ENCODE measurements around the gene NUAK2.

DNA sequence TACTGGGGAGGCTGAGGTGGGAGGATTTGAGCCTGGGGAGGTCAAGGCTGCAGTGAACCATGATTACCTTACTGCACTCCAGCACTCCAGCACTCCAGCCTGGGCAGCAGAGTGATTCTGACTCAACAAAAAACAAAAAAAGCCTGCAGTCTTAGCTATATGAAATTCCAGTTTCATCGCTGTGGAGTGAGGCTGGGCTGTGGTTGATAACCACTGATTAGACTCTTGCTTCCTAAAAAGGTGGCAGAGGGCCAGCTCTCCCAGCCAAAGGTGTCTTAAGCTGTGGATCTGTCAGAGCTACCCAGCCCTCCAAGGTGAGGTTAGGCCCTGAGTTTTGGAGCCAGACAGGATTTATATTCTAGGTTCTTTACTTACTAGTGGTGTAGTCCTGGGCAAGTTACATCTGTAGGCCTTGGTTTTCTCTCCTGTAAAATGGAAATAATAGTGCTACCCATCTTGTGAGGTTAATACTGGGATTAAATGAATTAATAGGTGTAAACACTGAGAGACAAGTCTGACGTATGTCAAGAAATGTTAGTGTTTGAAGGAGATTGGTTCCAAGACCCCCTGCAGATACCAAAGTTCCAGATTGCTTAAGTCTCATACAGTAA is 57.9 kb downstream of the NUAK2 start:
- TF ChIP-seq, protein P1, sequence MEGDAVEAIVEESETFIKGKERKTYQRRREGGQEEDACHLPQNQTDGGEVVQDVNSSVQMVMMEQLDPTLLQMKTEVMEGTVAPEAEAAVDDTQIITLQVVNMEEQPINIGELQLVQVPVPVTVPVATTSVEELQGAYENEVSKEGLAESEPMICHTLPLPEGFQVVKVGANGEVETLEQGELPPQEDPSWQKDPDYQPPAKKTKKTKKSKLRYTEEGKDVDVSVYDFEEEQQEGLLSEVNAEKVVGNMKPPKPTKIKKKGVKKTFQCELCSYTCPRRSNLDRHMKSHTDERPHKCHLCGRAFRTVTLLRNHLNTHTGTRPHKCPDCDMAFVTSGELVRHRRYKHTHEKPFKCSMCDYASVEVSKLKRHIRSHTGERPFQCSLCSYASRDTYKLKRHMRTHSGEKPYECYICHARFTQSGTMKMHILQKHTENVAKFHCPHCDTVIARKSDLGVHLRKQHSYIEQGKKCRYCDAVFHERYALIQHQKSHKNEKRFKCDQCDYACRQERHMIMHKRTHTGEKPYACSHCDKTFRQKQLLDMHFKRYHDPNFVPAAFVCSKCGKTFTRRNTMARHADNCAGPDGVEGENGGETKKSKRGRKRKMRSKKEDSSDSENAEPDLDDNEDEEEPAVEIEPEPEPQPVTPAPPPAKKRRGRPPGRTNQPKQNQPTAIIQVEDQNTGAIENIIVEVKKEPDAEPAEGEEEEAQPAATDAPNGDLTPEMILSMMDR (conservative IDR thresholded peaks at IDR 0.05) = no peak
- no peak for TF ChIP-seq ZFX (IDR thresholded peaks at IDR 0.05)
